GM18867 (cell line): ENCODE measurements around the gene BAIAP2L2.
"Not testable (repeated sequence)": the region's sequence is repeated elsewhere in the genome, so short reads cannot be mapped to it uniquely, and the experiment has no call there.

Source experiments
- ATAC-seq: cut with Tn5 transposase; IDR thresholded peaks from one replicate; pipeline ENCODE4 v1.9.1; 2021; ENCODE audit warnings: mild to moderate bottlenecking, moderate library complexity; ENCODE audit not compliant: unreplicated experiment

The BAIAP2L2 gene

GRCh38 chr22:38129856-38130255 lies 19.4 kb upstream of the BAIAP2L2 start:
- ATAC-seq: no peak

GRCh38 chr22:38129021-38129420 lies 18.5 kb upstream of the BAIAP2L2 start:
- ATAC-seq: no peak

GRCh38 chr22:38127869-38128268 lies 17.4 kb upstream of the BAIAP2L2 start:
- ATAC-seq: no peak

- ATAC-seq: no peak
These were observed 16.6 kb upstream of the BAIAP2L2 start for GRCh38 chr22:38126928-38127668.

- ATAC-seq: no peak
These were observed 15.3 kb upstream of the BAIAP2L2 start for GRCh38 chr22:38125751-38126201.

- no peak for ATAC-seq
These were observed 14.6 kb upstream of the BAIAP2L2 start for GRCh38 chr22:38125038-38125610.

- ATAC-seq: no peak
These were observed 13.9 kb upstream of the BAIAP2L2 start for GRCh38 chr22:38124236-38124974.

GRCh38 chr22:38122616-38123015 lies 12.1 kb upstream of the BAIAP2L2 start:
- no peak for ATAC-seq

- no peak for ATAC-seq
These were observed 10.1 kb upstream of the BAIAP2L2 start for GRCh38 chr22:38120359-38121110.

GRCh38 chr22:38118747-38119146 lies 8.3 kb upstream of the BAIAP2L2 start:
- not testable (repeated sequence) for ATAC-seq

GRCh38 chr22:38118182-38118581 lies 7.7 kb upstream of the BAIAP2L2 start:
- ATAC-seq: no peak

- ATAC-seq: not testable (repeated sequence)
These were observed 7.1 kb upstream of the BAIAP2L2 start for GRCh38 chr22:38117556-38117955.

GRCh38 chr22:38115423-38116205 lies 5.1 kb upstream of the BAIAP2L2 start:
- no peak for ATAC-seq

GRCh38 chr22:38114484-38115398 lies 4.3 kb upstream of the BAIAP2L2 start:
- no peak for ATAC-seq

- ATAC-seq: no peak
These were observed 1.9 kb upstream of the BAIAP2L2 start for GRCh38 chr22:38112381-38112780.

GRCh38 chr22:38111925-38112355 lies 1.5 kb upstream of the BAIAP2L2 start:
- no peak for ATAC-seq

GRCh38 chr22:38110863-38111852 lies 674 bp upstream of the BAIAP2L2 start:
- no peak for ATAC-seq

GRCh38 chr22:38109371-38110001 lies 998 bp downstream of the BAIAP2L2 start:
- no peak for ATAC-seq
